Left renal pelvis (tissue), 4 donors: ENCODE measurements around the gene CELF4. TPM values are rescaled to one million over a fixed set of nuclear protein-coding genes. Genes with fewer than 3 reads are reported as not detected.

Source experiments
- DNase-seq, 4 donors: peaks; one replicate each; pipeline ENCODE4 v3.0.0-alpha.2; 2013; ENCODE audit warnings: low read depth in 4 of 4, low spot score in 3 of 4
- polyA plus RNA-seq, 4 donors: library from polyadenylated mRNA; unstranded; fragments of 120-200 nt; gene quantifications; one replicate each; pipeline ENCODE4 v1.2.1, GENCODE V29; 2013; ENCODE audit not compliant: insufficient read length in 4 of 4

Gene CELF4
- polyA plus RNA-seq, 4 donors = 1.6 to 3.1 (median 2.4) TPM

DNA sequence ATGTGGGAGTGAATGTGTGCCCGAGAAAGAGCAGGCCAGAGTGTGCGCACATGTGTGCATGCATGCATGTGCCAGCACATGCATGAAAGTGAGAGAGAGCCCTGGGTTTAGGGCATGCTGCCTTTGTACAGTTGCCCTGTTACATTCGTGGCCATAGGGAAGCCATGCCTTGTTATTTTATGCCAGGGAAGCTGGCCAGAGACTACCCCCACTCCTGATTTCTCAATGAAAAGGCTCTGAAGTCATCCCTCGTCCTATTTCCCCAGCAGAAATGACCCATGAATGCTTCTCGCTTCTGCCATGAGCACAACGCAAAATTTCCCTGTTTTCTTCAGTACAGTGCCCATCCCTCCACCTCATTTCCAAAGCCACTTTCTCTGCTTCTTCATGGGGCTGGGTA is 143.0 kb downstream of the CELF4 start:
- no peak for DNase-seq

DNA sequence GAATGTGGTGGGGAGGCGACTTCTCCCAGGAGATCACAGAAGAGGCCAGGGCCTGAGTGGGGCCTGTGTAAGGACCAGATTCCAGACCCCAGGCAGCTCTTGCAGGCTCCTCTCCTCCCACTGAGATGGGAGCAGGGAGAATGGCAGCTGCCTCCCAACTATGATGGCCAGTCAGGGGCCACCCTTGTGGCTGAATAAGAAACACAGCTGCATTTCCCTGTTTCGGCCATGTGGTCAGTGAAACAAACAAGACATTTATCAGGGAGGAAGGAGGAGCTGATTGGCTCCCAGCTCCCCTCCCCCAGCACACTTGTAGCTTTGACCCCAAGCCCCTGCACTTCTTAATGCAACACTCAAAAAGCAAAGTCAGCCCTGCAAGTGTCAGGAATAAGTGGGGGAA is 143.5 kb downstream of the CELF4 start:
- DNase-seq = no peak

DNA sequence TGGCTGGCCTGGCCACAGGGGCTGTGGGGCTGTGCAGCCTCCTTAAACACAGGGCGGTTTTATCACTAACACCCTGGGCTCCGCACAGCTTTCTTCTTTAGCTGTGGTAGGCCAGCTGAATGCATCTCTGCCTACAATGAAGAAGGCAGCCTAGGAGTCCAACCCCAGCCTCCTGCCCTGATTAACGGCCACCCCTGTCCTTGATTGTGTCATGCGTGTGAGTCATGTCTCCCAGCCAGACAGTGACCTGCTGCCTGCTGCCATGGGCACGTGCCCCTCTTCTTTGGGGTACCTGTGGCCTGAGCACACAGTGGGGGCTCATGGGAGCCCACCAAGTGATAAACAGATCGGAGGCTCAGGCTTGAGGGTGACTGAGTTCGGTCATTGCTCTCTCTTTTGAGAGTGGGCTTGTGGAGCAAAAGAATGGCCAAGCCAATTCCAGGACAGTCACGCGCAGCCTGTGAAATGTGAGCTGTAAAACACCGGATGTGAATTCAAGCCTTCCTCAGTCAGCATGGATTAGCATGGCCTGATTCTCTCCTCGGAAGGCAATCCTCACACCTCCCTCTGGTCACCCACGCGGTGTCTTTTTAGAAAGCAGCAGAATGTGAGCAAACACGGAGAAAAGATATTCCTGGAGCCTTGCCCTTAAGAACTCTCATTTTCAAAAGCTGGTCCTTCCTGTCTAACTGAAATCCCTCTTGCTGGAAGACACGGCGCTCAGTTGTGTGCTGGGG is 144.1 kb downstream of the CELF4 start:
- no peak for DNase-seq

DNA sequence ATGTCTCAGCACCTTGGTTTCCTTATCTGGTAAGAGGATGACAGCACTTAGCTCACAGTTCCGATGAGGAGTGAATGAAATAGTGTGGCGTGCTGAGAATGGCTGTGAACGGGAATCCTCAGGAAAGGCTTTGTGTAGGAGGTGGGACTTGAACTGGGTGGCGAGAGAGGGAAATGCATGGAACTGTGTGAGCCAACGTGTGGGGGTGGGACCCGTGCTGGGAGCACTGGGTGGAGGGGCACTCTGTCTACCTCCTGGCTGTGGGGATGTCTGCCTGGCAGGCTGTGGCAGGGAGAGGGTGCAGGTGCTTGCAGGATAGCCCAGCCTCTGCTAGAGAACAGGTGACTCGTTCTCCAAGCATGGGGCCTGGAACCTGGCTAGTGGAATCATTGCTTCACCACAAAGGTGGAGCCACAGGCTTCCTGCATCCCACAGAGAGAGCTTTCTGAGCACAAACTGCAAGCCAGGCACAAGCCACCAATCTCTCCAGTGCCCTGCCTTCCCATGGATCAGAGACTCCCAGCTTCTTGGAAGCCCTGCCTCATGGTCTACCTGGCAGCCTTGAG is 145.2 kb downstream of the CELF4 start:
- no peak for DNase-seq

DNA sequence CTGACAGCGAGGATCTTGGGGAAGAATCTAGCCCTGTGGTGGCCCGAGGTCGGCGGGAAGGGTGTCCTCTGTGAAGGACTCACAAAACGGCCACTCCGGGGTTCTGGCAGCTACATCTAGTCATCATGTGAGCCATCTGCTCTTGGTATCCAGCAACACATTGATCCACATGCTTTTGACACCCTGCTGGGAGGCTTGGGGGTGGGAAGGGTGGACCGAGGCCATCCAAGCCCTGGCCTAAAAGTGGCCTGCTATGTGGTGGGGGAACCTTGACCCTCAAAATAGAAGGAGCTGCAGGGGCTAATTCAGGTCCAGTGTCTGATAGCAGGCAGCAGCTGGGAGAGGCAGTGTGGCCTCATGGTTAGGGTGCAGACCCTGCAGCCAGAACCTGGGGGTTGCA is 145.7 kb downstream of the CELF4 start:
- DNase-seq = no peak

DNA sequence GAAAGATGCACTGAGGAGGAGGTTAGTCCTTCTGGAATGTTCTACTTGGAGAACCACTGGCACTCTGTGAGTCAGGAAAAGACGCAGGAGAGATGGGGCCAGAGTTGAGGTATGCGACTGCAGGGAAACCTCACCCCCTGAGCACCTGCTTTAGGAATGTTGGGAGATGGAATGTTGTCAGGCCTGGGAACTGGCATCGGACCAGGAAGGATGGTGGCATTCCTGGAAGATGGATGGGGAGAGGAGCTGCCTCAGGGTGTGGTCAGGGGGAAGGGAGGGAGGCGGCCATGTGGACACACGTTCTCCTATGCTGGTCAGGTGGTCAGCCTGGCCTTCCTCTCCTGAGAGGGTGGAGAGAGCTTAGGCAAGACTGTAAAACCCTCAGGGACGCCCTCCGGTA is 146.3 kb downstream of the CELF4 start:
- DNase-seq = no peak

DNA sequence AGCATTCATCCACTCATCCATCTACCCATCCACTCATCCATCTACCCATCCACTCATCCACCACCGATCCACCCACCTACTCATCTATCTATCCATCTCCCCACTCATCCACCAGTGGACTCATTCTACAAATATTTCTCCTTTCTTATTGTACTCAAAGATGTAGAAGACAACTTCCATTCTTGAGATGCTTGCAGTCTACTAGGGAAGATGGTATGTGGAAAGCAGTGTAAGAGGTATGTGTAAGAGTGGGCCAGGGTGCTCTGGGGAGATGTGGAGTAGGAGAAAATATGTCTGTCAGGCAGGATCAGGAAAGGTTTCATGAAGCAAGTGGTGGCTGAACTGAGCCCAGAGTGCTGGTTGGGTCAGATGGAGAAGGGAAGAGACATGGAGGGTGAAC is 150.8 kb downstream of the CELF4 start:
- no peak for DNase-seq

DNA sequence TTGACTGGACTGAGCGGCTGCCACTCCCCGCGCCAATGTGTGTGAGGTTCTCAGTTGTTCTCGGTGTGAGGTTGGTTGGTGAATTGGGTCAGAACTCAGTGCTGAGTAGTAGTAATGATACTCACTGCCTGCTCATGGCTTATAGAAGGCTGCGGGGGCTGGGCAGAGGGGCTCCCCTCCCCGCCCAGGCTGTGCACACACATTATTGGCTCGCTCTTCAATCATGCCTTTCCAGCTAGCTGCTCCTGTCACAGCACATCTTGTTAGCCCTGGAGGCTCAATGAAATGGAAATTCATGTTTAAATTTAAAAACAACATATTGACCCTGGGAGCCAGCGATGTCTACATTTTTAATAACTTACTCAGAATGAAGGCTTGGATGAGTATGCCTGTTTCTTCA is 152.8 kb downstream of the CELF4 start:
- DNase-seq = no peak

DNA sequence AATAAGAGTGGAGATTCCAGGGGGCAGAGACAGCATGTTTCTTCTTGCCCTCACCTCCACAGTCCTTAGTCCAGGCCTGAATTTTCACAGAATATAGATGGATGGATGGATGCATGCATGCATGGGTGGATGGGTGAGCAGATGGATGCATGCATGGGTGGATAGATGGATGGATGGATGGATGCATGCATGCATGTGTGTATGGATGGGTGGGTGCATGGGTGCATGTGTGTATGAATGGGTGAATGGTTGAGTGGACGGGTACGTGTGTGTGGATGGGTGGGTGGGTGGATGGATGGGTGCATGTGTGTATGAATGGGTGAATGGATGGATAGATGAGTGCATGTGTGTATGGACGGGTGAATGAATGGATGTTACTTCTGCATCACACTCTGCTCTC is 153.3 kb downstream of the CELF4 start:
- DNase-seq = no peak

DNA sequence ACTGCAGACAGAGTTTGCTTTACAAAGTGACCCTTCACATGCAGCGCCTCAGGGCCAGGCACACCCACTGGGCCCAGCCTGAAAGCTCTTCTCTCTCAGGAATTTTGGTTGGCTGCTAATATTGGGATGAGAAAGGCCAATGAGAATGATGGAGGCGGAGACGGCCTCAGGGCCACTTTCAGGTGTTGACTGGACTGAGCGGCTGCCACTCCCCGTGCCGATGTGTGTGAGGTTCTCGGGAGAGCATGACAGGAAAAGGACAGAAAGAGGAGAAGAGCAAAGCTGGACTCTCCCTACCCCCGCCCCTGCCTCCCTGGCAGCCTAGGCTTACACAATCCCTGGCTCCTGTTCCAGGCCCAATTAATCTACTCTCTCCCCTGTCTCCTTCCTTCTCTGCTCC is 155.7 kb downstream of the CELF4 start:
- no peak for DNase-seq

DNA sequence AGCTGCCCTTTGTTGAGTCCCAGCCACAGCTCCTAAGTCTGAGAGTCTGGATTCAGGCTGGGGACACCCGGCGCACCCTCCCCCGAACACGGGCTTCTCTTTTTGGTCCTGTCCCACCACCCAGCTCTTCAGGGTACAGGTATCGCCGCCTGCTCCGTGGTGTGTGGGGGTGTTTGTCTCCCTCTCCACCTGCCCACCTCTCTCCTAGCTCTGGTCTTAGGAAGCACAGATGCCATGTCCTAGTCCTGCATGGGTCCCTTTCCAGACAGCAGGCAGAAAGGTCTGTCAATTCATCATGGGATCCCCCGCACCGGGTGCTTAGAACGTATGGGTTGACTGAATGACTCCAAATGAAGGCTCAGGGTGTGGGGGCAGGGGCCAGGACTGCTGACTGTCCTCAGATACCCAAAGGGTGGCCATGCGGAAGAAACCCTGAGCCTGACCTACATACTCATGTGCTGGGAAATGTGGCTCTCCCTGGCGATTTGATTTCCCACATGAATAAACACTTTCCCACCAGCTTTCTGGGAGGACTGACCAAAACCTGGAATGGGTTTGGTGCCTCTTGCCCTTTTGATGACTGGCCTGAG is 156.8 kb downstream of the CELF4 start:
- DNase-seq = no peak

DNA sequence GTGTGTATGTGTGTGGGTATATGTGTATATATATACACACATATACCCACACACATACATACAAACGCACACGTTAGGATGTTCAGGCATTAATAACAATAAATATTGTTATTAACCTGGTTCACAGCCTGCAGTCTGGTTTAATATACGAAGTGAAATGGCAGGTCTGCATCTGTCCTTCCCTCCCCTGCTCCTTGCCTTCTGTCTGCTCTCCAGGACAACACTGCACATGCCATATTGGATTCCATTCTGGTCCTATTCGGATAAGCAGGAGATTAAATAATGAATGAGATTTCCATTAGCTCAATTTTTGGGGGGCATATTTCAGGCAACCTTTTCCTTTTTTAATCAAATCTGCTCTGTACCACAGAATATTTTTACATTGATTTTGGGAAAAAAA is 158.0 kb downstream of the CELF4 start:
- DNase-seq = no peak

DNA sequence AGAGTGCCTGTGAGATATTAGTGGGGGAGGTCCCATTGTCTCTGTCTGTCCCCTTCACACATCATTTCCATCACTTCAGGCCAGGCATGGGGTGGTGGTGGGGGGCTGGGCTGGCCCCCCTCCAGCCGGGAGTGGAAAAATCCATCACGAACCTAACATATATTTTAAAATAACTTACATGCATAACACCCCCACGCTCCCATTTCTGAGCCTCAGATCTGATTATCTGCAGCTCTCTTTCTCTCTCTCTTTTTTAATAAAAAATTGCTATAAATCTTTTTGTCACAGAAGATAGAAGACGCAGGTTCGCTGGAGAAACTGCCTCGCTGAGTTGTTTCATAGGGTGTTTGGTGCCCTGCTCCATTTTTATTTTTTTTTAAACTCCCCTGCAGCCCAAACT is 159.8 kb downstream of the CELF4 start:
- no peak for DNase-seq

DNA sequence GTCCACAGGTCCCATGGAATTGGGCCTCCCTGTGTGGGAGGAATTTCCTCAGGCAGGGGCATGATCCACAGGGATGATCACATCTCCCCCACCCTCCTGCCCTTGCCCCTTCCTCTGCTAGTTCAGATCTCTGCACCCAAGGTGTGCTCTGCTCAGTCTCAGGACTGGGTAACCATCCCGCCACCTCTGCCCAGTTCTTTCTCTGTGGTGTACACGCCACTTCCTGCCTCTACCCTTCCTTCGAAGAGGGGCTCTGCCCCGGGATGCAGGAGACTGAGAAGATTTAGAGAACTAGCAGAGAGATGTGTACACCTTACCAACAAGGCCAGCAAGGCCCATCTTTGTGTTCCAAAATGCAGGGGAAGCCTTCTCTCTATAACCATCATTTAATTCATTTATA is 160.4 kb downstream of the CELF4 start:
- no peak for DNase-seq

DNA sequence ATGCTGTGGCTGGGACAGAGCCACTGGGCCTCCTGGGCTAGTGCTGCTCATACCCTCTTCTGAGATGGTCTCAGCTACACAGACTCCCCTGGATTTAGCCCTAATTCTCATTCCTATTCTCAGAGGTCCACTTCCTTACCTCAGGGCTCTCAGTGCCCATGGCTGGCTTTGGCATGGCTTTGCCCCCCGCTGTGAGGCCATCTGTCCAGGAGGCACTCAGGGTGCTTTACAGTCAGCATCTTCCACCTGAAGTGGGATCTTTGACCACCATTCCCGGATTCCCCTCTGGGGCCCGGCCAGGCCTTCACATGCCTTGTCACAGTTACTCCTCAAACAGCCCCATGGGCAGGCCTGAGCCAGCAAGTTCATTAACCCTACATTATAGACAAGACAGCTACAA is 161.8 kb downstream of the CELF4 start:
- no peak for DNase-seq

DNA sequence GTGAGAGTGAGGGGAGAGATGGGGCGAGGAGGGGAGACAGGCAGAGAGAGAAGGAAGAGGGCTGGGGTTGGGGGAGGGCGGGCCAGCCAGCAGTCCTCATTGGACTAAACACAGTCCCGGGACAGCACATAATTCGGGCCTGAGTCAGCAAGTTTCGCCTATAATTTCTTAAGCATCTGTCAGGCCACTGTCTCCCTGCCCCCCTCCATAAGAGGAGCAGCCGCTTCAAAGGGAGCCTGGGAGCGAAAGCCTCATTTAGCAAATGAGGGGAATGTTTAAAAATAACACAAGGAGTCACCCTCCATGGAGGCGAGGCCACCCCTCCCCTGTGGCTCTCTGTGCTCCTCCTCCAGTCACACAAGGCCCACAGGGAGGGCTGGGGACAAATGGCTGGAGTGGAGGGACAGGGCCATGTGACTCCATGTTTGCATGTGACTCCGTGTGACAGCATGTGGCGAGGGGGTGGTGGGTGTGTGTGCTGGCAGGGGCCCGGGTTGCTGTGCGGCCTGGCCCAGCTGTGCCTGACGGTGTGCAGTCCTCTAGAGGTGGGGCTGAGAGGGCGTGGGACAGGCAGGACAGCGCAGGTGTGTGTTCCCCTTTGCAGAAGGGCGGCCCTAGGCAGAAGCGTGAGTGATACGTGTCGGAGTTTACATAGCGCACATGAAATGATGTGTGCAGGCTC is 162.4 kb downstream of the CELF4 start:
- peak; percentile 42 to 54 (median 50) for DNase-seq

DNA sequence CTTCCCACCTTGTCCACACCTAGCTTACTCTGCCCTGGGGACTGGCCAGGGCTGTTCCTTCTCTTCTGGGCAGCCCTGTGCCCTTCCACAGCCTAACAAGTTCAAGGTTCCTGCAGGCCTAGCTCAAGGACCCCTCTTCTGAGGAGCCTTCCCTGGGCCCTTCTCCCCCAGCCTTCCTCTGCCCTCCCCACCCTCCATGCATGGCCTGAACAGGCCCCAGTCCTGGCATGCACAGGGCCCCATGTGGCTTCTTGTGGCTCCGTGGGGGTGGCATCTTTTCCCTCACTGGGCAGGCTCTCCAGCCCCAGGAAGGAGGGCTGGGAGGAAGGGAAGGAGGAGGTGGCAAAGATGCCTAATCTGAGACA is 162.9 kb downstream of the CELF4 start:
- no peak for DNase-seq

DNA sequence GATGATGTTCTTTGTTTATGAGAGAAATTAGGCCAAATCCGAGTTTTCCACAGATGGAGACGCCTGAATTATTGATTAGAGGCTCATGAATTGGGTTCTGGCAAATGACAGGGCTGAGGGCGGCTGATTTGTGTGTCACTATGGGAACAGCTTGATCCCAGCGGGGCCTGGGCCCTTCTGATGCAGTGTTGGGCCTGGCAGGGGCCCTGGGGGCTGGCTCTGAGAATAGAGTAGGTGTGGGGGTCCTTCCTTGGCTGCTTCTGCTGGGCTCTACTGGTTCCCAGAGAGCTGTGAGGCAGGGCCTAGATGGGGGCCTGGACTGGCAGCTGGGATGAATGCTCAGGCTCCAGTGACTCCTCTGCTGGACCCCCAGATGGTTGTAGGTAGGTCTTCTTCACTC is 164.8 kb downstream of the CELF4 start:
- no peak for DNase-seq

DNA sequence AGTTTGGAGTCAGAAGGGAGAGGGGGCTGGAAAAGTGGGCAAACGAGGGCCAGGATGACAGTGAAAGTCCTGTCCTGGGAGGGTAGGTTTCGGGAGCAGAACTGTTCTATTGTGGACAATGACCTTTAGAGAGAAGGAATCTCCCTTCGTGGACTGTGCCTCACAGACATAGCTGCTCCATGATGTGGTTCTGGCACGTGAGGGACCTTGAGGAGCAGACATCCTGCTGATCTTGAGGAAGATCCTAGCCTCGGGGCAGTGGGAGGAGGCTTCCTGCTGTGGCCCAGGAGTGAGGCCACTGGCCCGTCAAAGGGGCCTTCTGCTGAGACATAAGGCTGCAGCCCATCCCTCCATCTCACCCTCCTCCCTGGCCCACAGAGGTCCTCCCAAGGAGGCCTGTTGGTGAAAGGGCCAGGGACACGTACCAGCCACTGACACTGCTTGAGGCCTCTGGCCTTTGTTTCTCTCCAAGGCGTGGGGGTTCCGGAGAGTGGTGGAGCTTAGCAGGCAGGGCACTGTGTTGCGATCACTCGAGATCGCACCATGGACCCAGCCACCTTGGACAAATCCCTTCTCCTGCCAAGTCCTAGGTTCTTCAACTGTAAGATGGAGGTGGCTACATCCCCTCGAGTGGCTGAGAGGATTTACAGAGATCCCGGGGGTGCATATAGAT is 167.2 kb downstream of the CELF4 start:
- no peak for DNase-seq

DNA sequence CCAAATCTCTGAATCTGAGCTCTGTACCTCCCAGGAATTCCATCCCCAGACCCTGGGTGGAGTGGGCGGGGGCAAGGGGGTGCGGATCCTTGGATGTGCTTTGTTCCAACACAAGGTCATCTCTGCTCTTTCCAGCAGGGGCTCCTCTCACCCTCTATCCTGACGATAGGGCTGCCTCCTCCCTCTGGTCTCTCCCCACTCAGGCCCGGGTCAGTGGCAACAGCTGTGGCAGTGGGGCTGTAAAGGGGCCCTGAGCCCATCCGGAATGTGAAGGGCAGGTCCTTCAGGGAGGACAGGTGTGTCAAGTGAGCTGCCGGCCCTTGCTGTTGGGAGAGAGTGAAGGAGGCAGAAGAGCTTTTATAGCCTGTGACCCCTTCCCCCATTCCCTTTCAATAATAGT is 167.8 kb downstream of the CELF4 start:
- no peak for DNase-seq

DNA sequence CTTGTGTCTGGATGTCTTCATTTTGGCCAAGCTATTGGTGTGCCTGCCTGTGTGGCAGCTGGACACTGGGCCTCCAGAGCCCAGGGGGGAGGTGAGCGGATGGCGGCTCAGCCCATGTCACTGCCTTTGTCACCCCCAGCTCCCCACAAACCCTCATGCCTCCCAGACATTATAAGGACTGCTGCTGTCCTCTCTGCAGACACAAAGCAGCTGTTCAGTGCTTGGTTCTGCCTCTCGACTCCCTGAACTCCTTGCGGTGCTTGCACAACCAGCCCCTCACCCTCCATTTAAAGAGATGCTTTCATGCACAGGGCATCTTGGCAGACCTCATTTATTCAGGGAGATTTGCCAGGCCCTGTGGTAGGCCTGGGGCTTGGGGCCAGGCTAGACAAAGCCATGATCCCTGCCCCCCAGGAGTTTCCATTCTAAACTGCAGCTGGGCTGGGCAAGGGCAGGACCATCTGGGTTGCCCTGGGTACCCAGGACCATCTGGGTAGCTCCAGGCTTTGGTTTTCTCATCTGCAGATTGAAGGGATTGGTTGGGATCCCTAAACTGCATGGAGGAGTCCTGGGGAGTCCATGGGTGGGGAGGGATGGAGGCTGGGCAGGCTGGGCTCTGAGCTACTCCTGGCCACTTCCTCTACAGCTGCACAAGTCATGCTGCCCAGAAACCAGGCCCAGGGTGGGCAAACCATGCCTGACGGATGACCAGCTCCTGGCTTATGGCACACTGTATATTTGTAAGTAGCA is 168.5 kb downstream of the CELF4 start:
- DNase-seq = no peak
